ENCODE data around the gene CRYGN.

The CRYGN gene

GRCh38 chr7:151416941-151417315 lies 23.0 kb downstream of the CRYGN start:
- TF ChIP-seq CTCF (IDR thresholded peaks at IDR 0.05; ENCODE audit: borderline replicate concordance, insufficient read depth, low read depth, low read length): no peak
- H3K4me3 ChIP-seq (ENCODE audit: low read depth, low read length): no peak overlapping the region

GRCh38 chr7:151416112-151416940 lies 23.6 kb downstream of the CRYGN start:
- H3K4me3 ChIP-seq (ENCODE audit: low read depth, low read length): no peak overlapping the region
- no peak for TF ChIP-seq CTCF (IDR thresholded peaks at IDR 0.05; ENCODE audit: borderline replicate concordance, insufficient read depth, low read depth, low read length)

- TF ChIP-seq CTCF (IDR thresholded peaks at IDR 0.05; ENCODE audit: borderline replicate concordance, insufficient read depth, low read depth, low read length): no peak
- no peak overlapping the region for H3K4me3 ChIP-seq (ENCODE audit: low read depth, low read length)
Measured at GRCh38 chr7:151415375-151416105, 24.4 kb downstream of the CRYGN start.

GRCh38 chr7:151413241-151413640 lies 26.7 kb downstream of the CRYGN start:
- TF ChIP-seq CTCF (IDR thresholded peaks at IDR 0.05; ENCODE audit: borderline replicate concordance, insufficient read depth, low read depth, low read length): no peak
- no peak overlapping the region for H3K4me3 ChIP-seq (ENCODE audit: low read depth, low read length)

- no peak overlapping the region for H3K4me3 ChIP-seq (ENCODE audit: low read depth, low read length)
- TF ChIP-seq CTCF (IDR thresholded peaks at IDR 0.05; ENCODE audit: borderline replicate concordance, insufficient read depth, low read depth, low read length): no peak
Measured at GRCh38 chr7:151412318-151412717, 27.6 kb downstream of the CRYGN start.

- no peak for TF ChIP-seq CTCF (IDR thresholded peaks at IDR 0.05; ENCODE audit: borderline replicate concordance, insufficient read depth, low read depth, low read length)
- H3K4me3 ChIP-seq (ENCODE audit: low read depth, low read length): no peak overlapping the region
Measured at GRCh38 chr7:151411551-151411950, 28.4 kb downstream of the CRYGN start.
